Mucosa of descending colon (tissue), 3 donors: ENCODE results near the gene COL12A1. TPM values are rescaled to one million over a fixed set of nuclear protein-coding genes. Genes with fewer than 3 reads are reported as not detected.
"Not testable (repeated sequence)": the region's sequence is repeated elsewhere in the genome, so short reads cannot be mapped to it uniquely, and the experiment has no call there.

Source experiments
- ATAC-seq: fragments of 200-7000 bp; cut with Tn5 transposase; one replicate; pipeline ENCODE4 v1.9.1; 2020; ENCODE audit warnings: mild to moderate bottlenecking, moderate library complexity
- DNase-seq, 3 donors: peaks; one replicate each; pipeline ENCODE4 v3.0.0-alpha.2; 2020
- H3K36me3 ChIP-seq: fragments of 200-600 bp; one replicate; pipeline ENCODE4 v1.8.0; 2021; ENCODE audit warnings: low read depth, mild to moderate bottlenecking
- H3K4me1 ChIP-seq: fragments of 200-600 bp; one replicate; pipeline ENCODE4 v1.8.0; 2021; ENCODE audit warnings: low read depth, mild to moderate bottlenecking
- H3K4me3 ChIP-seq: fragments of 200-600 bp; one replicate; pipeline ENCODE4 v1.8.0; 2021; ENCODE audit warnings: mild to moderate bottlenecking
- H3K9me3 ChIP-seq: fragments of 200-600 bp; one replicate; pipeline ENCODE4 v1.8.0; 2021; ENCODE audit warnings: mild to moderate bottlenecking
- intact Hi-C, 2 donors: fragments of 100-400 bp; cut with DNase I in 1 of 2; cut with micrococcal nuclease in 1 of 2; formaldehyde crosslinking; loops; one replicate each; pipeline versions ENCODE4 v1.11.0 to v1.11.1; 2022; cut with DNase I, micrococcal nuclease
- total RNA-seq, 3 donors: library from RNA; stranded (reverse); fragmentation: NEBNext Ultra II Directional in 2 of 3; extraction: Animal tissue kit (Norgen Biotek cat#: 25700) in 2 of 3; gene quantifications; one replicate each; pipeline versions ENCODE4 v1.2.1 to v1.2.4, GENCODE V29; 2021 to 2023
- TF ChIP-seq, protein P1 (sequence below): fragments of 200-600 bp; IDR thresholded peaks from one replicate; pipeline ENCODE4 v1.8.0; 2022; ENCODE audit warnings: antibody characterized with exemption, mild to moderate bottlenecking
- donor health status: DM: no; HTN: no; CAD: no; lungs with moderate emphysema.
- donor health status: DM: no; HTN: no; CAD: no.
- donor health status: DM: no; HTN: yes; CAD: no.

COL12A1 gene
- total RNA-seq, 3 donors from 2014 or later: 6.1 to 80.9 (median 15.7) TPM

- H3K4me3 ChIP-seq: no peak overlapping the region
- ATAC-seq: peak; percentile 10
These were observed 3.8 kb downstream of the COL12A1 start for GRCh38 chr6:75201901-75202672.

GRCh38 chr6:75201021-75201420, 4.8 kb downstream of the COL12A1 start:
- ATAC-seq (no peak), DNase-seq (no peak)
- Histone ChIP-seq H3K36me3 (no peaks in the 10 kb centered on the region), H3K4me3 (no peak overlapping the region), H3K4me1 (peaks cover 7% of the 10 kb centered on the region), H3K9me3 (no peaks in the 10 kb centered on the region)
- intact Hi-C loops: loop anchor here (10.0 kb wide), 2 partner anchors 1106 to 1236 kb away; no protein-coding TSS in a partner anchor
- TF ChIP-seq, protein P1, sequence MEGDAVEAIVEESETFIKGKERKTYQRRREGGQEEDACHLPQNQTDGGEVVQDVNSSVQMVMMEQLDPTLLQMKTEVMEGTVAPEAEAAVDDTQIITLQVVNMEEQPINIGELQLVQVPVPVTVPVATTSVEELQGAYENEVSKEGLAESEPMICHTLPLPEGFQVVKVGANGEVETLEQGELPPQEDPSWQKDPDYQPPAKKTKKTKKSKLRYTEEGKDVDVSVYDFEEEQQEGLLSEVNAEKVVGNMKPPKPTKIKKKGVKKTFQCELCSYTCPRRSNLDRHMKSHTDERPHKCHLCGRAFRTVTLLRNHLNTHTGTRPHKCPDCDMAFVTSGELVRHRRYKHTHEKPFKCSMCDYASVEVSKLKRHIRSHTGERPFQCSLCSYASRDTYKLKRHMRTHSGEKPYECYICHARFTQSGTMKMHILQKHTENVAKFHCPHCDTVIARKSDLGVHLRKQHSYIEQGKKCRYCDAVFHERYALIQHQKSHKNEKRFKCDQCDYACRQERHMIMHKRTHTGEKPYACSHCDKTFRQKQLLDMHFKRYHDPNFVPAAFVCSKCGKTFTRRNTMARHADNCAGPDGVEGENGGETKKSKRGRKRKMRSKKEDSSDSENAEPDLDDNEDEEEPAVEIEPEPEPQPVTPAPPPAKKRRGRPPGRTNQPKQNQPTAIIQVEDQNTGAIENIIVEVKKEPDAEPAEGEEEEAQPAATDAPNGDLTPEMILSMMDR: no peak

More at GRCh38 chr6:75201901-75202672, 3.8 kb downstream of the COL12A1 start:
- Histone ChIP-seq H3K9me3 (no peaks in the 10 kb centered on the region), H3K4me1 (peaks cover 11% of the 10 kb centered on the region), H3K36me3 (no peaks in the 10 kb centered on the region)
- intact Hi-C loops: loop anchor here (10.0 kb wide), 2 partner anchors 1107 to 1237 kb away; no protein-coding TSS in a partner anchor
- peak in 1 of 3 donors; percentile 53 for DNase-seq
- TF ChIP-seq, protein P1: no peak

DNA sequence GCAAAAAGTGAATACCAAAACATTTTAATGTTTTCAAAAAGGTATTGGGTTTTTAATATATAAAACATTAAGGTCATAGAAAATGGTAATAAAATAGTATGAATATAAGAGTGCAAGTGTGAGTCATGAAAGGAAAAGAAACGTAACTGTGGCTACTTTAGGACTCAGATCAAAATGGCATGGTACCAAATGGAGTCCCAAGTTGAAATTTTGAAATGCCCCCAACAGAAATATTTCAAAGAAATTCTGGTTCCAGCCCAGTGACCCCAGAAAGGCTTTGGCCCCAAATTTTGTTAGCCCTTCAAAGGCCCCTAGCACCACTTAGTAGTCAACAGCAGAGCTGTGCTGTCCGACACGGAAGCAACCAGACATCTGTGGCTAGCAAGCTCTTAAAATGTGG, 6.0 kb downstream of the COL12A1 start:
- intact Hi-C loops: loop anchor here (10.0 kb wide), 2 partner anchors 1105 to 1235 kb away; no protein-coding TSS in a partner anchor
- TF ChIP-seq, protein P1: no peak
- no peaks in the 10 kb centered on the region for H3K36me3 ChIP-seq
- no peak for ATAC-seq
- no peaks in the 10 kb centered on the region for H3K4me1 ChIP-seq
- no peak for DNase-seq
- no peak overlapping the region for H3K4me3 ChIP-seq
- H3K9me3 ChIP-seq: no peaks in the 10 kb centered on the region

DNA sequence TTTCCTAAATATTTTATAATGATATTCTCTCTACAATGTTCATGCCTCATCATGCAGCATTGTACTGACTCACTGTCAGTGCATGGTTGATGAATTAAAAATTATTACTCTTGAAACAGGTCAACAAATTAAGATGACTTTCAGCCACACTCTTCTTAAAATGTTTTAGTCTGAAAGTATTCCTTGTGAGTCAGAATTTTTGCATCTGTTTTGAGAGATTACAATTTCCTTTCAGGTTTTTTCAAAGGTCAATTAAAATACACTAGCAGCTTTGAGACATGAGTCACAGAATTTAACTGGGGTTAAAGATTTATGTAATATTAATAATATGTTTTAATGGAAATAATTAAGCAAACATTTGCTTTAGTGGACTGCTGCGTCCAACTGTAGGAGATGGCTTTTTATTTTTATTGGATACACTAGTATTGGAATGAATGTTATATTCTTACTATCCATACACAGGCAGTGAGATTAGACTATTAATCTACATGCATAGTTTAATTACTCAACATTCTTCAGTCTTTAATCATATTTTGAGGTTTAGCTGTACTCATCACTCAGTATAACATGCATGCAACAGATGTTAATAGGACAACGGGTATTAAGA, 9.7 kb downstream of the COL12A1 start:
- H3K36me3 ChIP-seq: no peaks in the 10 kb centered on the region
- intact Hi-C loops: no loop called here
- no peaks in the 10 kb centered on the region for H3K4me1 ChIP-seq
- H3K4me3 ChIP-seq: no peak overlapping the region
- DNase-seq (no peak), ATAC-seq (no peak)
- H3K9me3 ChIP-seq: no peaks in the 10 kb centered on the region
- TF ChIP-seq, protein P1: no peak

- no peaks in the 10 kb centered on the region for H3K36me3 ChIP-seq
- TF ChIP-seq, protein P1: no peak
- no peaks in the 10 kb centered on the region for H3K9me3 ChIP-seq
- no peaks in the 10 kb centered on the region for H3K4me1 ChIP-seq
- intact Hi-C loops: no loop called here
- no peak overlapping the region for H3K4me3 ChIP-seq
- no peak for ATAC-seq
- DNase-seq: no peak
These were observed 17.5 kb downstream of the COL12A1 start for GRCh38 chr6:75188221-75188925.

DNA sequence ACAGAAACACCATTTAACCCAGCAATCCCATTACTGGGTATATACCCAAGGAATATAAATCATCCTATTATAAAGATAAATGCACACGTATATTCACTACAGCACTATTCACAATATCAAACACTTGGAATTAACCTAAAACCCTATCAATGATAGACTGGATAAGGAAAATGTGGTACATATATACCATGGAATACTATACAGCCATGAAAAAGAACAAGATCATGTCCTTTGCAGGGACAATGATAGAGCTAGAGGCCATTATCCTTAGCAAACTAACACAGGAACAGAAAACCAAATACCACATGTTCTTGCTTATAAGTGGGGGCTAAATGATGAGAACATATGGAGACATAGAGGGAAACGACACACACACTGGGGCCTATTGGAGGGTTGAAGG, 19.3 kb downstream of the COL12A1 start:
- DNase-seq, H3K9me3 ChIP-seq, H3K4me3 ChIP-seq, H3K36me3 ChIP-seq, H3K4me1 ChIP-seq, ATAC-seq, intact Hi-C loops: not testable (repeated sequence)
